Activated naive CD8-positive, alpha-beta T cell treated with anti-CD3 and anti-CD28 coated beads, Interleukin-2, amount 50 U/mL, for 16 hours (primary cell): ENCODE data around the gene ATAD2B.
"Not testable (repeated sequence)": the region's sequence is repeated elsewhere in the genome, so short reads cannot be mapped to it uniquely, and the experiment has no call there.

Experiments
- DNase-seq: peaks from one replicate; pipeline ENCODE4 v3.0.0-alpha.2; 2020; ENCODE audit warnings: low read depth, low spot score

The ATAD2B gene

GRCh38 chr2:23926750-23927571 lies at the start of gene ATAD2B:
ATAD2B (minus strand) TSS chr2:23927123; CDS start chr2:23926770, 353 bp downstream.
- peak; percentile 78 for DNase-seq

- DNase-seq: no peak
Measured at GRCh38 chr2:23967846-23968245, 40.9 kb upstream of the ATAD2B start.

GRCh38 chr2:23954325-23955014 lies 27.5 kb upstream of the ATAD2B start:
- no peak for DNase-seq

GRCh38 chr2:23953625-23954024 lies 26.7 kb upstream of the ATAD2B start:
- DNase-seq: no peak

GRCh38 chr2:23952558-23952957 lies 25.6 kb upstream of the ATAD2B start:
- not testable (repeated sequence) for DNase-seq

GRCh38 chr2:23947350-23947749 lies 20.4 kb upstream of the ATAD2B start:
- no peak for DNase-seq

GRCh38 chr2:23944976-23945375 lies 18.1 kb upstream of the ATAD2B start:
- DNase-seq: no peak

- no peak for DNase-seq
Measured at GRCh38 chr2:23944527-23944926, 17.6 kb upstream of the ATAD2B start.

GRCh38 chr2:23943666-23944065 lies 16.7 kb upstream of the ATAD2B start:
- DNase-seq: no peak

- no peak for DNase-seq
Measured at GRCh38 chr2:23941644-23942043, 14.7 kb upstream of the ATAD2B start.

- DNase-seq: no peak
Measured at GRCh38 chr2:23940718-23941620, 14.0 kb upstream of the ATAD2B start.

GRCh38 chr2:23939987-23940717 lies 13.2 kb upstream of the ATAD2B start, which contains the start of gene UBXN2A:
UBXN2A (plus strand) TSS chr2:23940463; CDS start chr2:23958315, 17,852 bp downstream.
- DNase-seq: peak; percentile 41

GRCh38 chr2:23934259-23934658 lies 7.3 kb upstream of the ATAD2B start:
- DNase-seq: no peak

GRCh38 chr2:23926290-23926749 lies 603 bp downstream of the ATAD2B start:
- DNase-seq: no peak

- DNase-seq: no peak
Measured at GRCh38 chr2:23925702-23926289, 1.1 kb downstream of the ATAD2B start.

- no peak for DNase-seq
Measured at GRCh38 chr2:23924589-23925359, 2.1 kb downstream of the ATAD2B start.

GRCh38 chr2:23918837-23919489 lies 8.0 kb downstream of the ATAD2B start:
- no peak for DNase-seq

GRCh38 chr2:23916727-23917405 lies 10.1 kb downstream of the ATAD2B start:
- DNase-seq: no peak

GRCh38 chr2:23915327-23915726 lies 11.6 kb downstream of the ATAD2B start:
- no peak for DNase-seq
